WI38 (cell line): ENCODE data around the gene HAGHL.

Source experiments
- H3K4me3 ChIP-seq: 2 replicates; pipeline ENCODE4 v1.5.1; 2011; ENCODE audit warnings: low read depth, mild to moderate bottlenecking, control low read depth, low read length
- TF ChIP-seq, protein P1 (sequence below): IDR thresholded peaks from 2 replicates; pipeline ENCODE4 v1.5.1; 2012; ENCODE audit warnings: low read depth, mild to moderate bottlenecking, control low read depth, low read length

HAGHL gene

GRCh38 chr16:743794-744500, 17.0 kb downstream of the HAGHL start:
- TF ChIP-seq, protein P1, sequence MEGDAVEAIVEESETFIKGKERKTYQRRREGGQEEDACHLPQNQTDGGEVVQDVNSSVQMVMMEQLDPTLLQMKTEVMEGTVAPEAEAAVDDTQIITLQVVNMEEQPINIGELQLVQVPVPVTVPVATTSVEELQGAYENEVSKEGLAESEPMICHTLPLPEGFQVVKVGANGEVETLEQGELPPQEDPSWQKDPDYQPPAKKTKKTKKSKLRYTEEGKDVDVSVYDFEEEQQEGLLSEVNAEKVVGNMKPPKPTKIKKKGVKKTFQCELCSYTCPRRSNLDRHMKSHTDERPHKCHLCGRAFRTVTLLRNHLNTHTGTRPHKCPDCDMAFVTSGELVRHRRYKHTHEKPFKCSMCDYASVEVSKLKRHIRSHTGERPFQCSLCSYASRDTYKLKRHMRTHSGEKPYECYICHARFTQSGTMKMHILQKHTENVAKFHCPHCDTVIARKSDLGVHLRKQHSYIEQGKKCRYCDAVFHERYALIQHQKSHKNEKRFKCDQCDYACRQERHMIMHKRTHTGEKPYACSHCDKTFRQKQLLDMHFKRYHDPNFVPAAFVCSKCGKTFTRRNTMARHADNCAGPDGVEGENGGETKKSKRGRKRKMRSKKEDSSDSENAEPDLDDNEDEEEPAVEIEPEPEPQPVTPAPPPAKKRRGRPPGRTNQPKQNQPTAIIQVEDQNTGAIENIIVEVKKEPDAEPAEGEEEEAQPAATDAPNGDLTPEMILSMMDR = no peak
- no peak overlapping the region for H3K4me3 ChIP-seq

GRCh38 chr16:745739-746138, 18.8 kb downstream of the HAGHL start:
- H3K4me3 ChIP-seq = no peak overlapping the region
- TF ChIP-seq, protein P1 = no peak

DNA sequence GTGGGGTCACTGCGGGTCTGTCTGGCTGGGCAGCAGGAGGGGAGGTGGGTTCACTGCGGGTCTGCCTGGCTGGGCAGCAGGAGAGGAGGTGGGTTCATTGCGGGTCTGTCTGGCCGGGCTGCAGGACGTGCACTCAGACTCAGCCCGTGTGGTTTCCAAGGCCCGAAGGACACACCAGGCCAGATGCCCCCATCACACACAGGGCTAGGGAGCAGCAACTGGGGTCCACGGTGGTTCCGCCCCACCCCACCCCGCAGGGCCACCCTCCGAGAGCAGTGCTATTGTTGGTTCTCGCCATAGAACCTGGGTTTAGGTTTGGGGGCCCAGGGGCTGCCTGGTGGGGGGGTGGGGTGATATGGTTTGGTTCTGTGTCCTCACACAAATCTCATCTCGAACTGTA, 19.7 kb downstream of the HAGHL start:
- TF ChIP-seq, protein P1 = no peak
- H3K4me3 ChIP-seq = no peak overlapping the region

GRCh38 chr16:747978-748746, 21.3 kb downstream of the HAGHL start:
- no peak overlapping the region for H3K4me3 ChIP-seq

DNA sequence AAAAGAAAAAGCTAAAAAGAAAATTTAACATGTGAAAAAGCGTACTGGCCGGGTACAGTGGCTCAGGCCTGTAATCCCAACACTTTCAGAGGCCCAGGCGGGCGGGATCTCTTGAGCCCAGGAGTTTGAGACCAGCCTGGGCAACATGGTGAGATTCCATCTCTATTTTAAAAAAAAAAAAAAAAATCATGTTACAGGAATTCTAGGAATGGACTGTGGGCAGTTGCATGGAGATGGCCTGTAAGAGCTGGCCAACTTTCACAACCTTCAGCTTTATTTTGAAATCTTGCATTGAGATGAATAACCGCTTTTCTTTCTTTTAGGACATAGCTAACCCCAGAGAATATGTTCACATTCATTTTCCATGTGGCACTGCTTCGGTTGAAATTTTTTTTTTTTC, 22.1 kb downstream of the HAGHL start:
- TF ChIP-seq, protein P1 = no peak
- H3K4me3 ChIP-seq = no peak overlapping the region

More at GRCh38 chr16:747978-748746, 21.3 kb downstream of the HAGHL start:
- TF ChIP-seq, protein P1 = no peak

DNA sequence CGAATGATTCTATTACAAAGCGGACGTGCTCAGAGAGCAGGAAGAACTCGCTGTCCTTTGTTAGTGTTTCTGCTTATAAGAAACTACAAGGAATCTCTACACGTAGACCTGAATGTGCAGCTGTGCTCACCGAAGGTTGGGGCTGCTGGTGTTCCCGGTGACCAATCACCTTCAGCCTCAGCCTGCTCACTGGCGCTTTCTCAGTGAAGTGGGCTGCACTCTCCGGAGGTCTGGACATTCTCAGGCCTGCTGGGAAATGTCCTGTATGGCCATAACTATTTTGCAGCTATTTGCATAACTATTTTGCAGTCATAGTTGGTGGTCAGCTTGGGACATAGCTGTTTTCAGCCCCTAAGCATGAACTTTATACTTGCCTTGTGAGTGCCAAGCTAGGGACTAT, 23.6 kb downstream of the HAGHL start:
- TF ChIP-seq, protein P1 = no peak
- no peak overlapping the region for H3K4me3 ChIP-seq
